Body of pancreas (tissue), 4 donors: ENCODE results near the gene B4GALT7.

Experiments
- POLR2A ChIP-seq, 3 donors: fragments of 450-650 bp; IDR thresholded peaks; one replicate each; pipeline ENCODE4 v1.6.1; 2016; ENCODE audit warnings: antibody characterized with exemption in 3 of 3, mild to moderate bottlenecking in 2 of 3
- TF ChIP-seq, protein P1 (sequence below), 7 experiments: fragments of 450-650 bp in 4 of 7; fragments of 200-600 bp in 3 of 7; sonication (generic) in 3 of 7; IDR thresholded peaks; one replicate each; pipeline ENCODE4 v1.5.1; 2016 to 2019; ENCODE audit warnings: antibody characterized with exemption in 7 of 7

DNA sequence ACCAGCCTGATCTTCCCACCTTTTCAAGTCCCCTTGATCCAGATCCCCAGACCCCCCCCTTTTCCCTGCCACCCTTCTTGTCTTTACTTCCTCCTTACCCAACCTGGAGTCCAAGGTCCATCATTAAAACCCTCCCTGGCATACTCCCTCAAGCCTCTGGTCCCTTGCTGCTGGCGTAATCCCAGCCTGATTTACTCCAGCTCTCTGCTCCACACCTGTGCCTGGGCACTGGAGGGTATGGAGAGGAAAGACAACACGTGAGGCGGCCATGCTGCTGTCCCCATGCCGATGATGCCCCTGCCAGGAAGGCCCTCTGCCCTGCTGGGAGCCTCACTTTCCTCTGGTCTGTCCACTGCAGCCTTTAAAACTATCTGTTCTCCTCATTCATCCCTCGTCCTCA, 5.1 kb downstream of the B4GALT7 start:
- TF ChIP-seq, protein P1, sequence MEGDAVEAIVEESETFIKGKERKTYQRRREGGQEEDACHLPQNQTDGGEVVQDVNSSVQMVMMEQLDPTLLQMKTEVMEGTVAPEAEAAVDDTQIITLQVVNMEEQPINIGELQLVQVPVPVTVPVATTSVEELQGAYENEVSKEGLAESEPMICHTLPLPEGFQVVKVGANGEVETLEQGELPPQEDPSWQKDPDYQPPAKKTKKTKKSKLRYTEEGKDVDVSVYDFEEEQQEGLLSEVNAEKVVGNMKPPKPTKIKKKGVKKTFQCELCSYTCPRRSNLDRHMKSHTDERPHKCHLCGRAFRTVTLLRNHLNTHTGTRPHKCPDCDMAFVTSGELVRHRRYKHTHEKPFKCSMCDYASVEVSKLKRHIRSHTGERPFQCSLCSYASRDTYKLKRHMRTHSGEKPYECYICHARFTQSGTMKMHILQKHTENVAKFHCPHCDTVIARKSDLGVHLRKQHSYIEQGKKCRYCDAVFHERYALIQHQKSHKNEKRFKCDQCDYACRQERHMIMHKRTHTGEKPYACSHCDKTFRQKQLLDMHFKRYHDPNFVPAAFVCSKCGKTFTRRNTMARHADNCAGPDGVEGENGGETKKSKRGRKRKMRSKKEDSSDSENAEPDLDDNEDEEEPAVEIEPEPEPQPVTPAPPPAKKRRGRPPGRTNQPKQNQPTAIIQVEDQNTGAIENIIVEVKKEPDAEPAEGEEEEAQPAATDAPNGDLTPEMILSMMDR (IDR thresholded peaks at IDR 0.05), result no peak
- no peak for TF ChIP-seq POLR2A (IDR thresholded peaks at IDR 0.05)
